Endothelial cell of umbilical vein (primary cell): ENCODE measurements around the gene LPAR1. TPM values are rescaled to one million over a fixed set of nuclear protein-coding genes. Genes with fewer than 3 reads are reported as not detected.

Source experiments
- polyA plus RNA-seq, 4 experiments: library from polyadenylated mRNA; depleted of rRNA in 3 of 4; stranded (reverse) in 3 of 4; unstranded in 1 of 4; fragments of >200 nt; gene quantifications; 2 replicates each; pipeline versions ENCODE4 v1.2.1 to v1.2.3, GENCODE V29; 2011 to 2012; ENCODE audit warnings: missing spikeins in 1 of 4
- small RNA-seq: library from RNA; depleted of rRNA; stranded (forward); fragments of <200 nt; gene quantifications from one replicate; pipeline ENCODE3, GENCODE V24; 2012; ENCODE audit warnings: low replicate concordance, low read depth; ENCODE audit not compliant: insufficient read depth, insufficient read length
- total RNA-seq: library from RNA; stranded (reverse); gene quantifications from 2 replicates; pipeline ENCODE4 v1.2.3, GENCODE V29; 2021

LPAR1 gene
- total and polyA plus RNA-seq, 2 donors (not counting 3 experiments of a cell fraction or from before 2014, with no cell fraction given), result 0.88 to 3.0 TPM

Small RNAs within 50 kb of the gene (small RNA-seq; reads per million reads assigned to genes)
- not detected for gene RF00019
- not detected for gene RNU6-432P
